GM21723 (cell line): Measurements from ENCODE around the gene SLC6A19.

Experiments used
- ATAC-seq: cut with Tn5 transposase; IDR thresholded peaks from one replicate; pipeline ENCODE4 v1.9.1; 2021; ENCODE audit warnings: mild to moderate bottlenecking, moderate library complexity; ENCODE audit not compliant: unreplicated experiment

Gene SLC6A19

GRCh38 chr5:1193591-1193985 lies 7.8 kb upstream of the SLC6A19 start:
- no peak for ATAC-seq

- ATAC-seq, result no peak
Observed at GRCh38 chr5:1194378-1194777, 7.0 kb upstream of the SLC6A19 start.

- no peak for ATAC-seq
Observed at GRCh38 chr5:1195439-1195838, 6.0 kb upstream of the SLC6A19 start.

GRCh38 chr5:1195916-1196315 lies 5.5 kb upstream of the SLC6A19 start:
- no peak for ATAC-seq

GRCh38 chr5:1196562-1196961 lies 4.8 kb upstream of the SLC6A19 start:
- ATAC-seq, result no peak

- ATAC-seq, result no peak
Observed at GRCh38 chr5:1197876-1198666, 3.3 kb upstream of the SLC6A19 start.

GRCh38 chr5:1199340-1199648 lies 2.1 kb upstream of the SLC6A19 start:
- no peak for ATAC-seq

- no peak for ATAC-seq
Observed at GRCh38 chr5:1199649-1200494, 1.5 kb upstream of the SLC6A19 start.

- no peak for ATAC-seq
Observed at GRCh38 chr5:1200495-1201326, 684 bp upstream of the SLC6A19 start.

- ATAC-seq, result no peak
Observed at GRCh38 chr5:1202026-1202797, 817 bp downstream of the SLC6A19 start.

GRCh38 chr5:1202798-1203185 lies 1.4 kb downstream of the SLC6A19 start:
- no peak for ATAC-seq

- ATAC-seq, result no peak
Observed at GRCh38 chr5:1203311-1203967, 2.0 kb downstream of the SLC6A19 start.

- ATAC-seq, result no peak
Observed at GRCh38 chr5:1203968-1204692, 2.7 kb downstream of the SLC6A19 start.

- no peak for ATAC-seq
Observed at GRCh38 chr5:1204693-1205242, 3.4 kb downstream of the SLC6A19 start.

- no peak for ATAC-seq
Observed at GRCh38 chr5:1205255-1206180, 4.1 kb downstream of the SLC6A19 start.

GRCh38 chr5:1206521-1207412 lies 5.4 kb downstream of the SLC6A19 start:
- no peak for ATAC-seq

GRCh38 chr5:1207555-1207954 lies 6.2 kb downstream of the SLC6A19 start:
- ATAC-seq, result no peak
